Left lung (tissue), 10 donors: Measurements from ENCODE around the gene ORAI3. TPM values are rescaled to one million over a fixed set of nuclear protein-coding genes. Genes with fewer than 3 reads are reported as not detected.

ENCODE experiments used
- ATAC-seq: fragments of 200-7000 bp; cut with Tn5 transposase; one replicate; pipeline ENCODE4 v1.9.1; 2020; ENCODE audit warnings: moderate library complexity
- DNase-seq, 4 donors: peaks; one replicate each; pipeline ENCODE4 v3.0.0-alpha.2; 2013 to 2020
- H3K27ac ChIP-seq, 2 donors: fragments of 200-600 bp; sonication (generic) in 1 of 2; one replicate each; pipeline versions ENCODE4 v1.5.0 to v1.8.0; 2020 to 2021
- H3K27me3 ChIP-seq, 2 donors: fragments of 200-600 bp; sonication (generic) in 1 of 2; one replicate each; pipeline versions ENCODE4 v1.5.0 to v1.8.0; 2020 to 2021
- H3K36me3 ChIP-seq, 2 donors: fragments of 200-600 bp; sonication (generic) in 1 of 2; one replicate each; pipeline versions ENCODE4 v1.5.0 to v1.8.0; 2020 to 2021
- H3K4me1 ChIP-seq, 2 donors: fragments of 200-600 bp; one replicate each; pipeline ENCODE4 v1.8.0; 2021
- H3K4me3 ChIP-seq, 2 donors: fragments of 200-600 bp; sonication (generic) in 1 of 2; one replicate each; pipeline versions ENCODE4 v1.5.0 to v1.8.0; 2020 to 2021; ENCODE audit warnings: mild to moderate bottlenecking in 1 of 2
- H3K9me3 ChIP-seq, 2 donors: fragments of 200-600 bp; sonication (generic) in 1 of 2; one replicate each; pipeline versions ENCODE4 v1.5.0 to v1.8.0; 2020 to 2021
- intact Hi-C, 2 donors: fragments of 100-400 bp; cut with DNase I; formaldehyde crosslinking; loops; one replicate each; pipeline versions ENCODE4 v1.11.2 to v1.14.2; 2022
- polyA plus RNA-seq, 6 donors: library from polyadenylated mRNA; unstranded; fragments of 120-200 nt; gene quantifications; one replicate each; pipeline ENCODE4 v1.2.1, GENCODE V29; 2013; ENCODE audit not compliant: insufficient read length in 6 of 6
- total RNA-seq, 2 donors: library from RNA; stranded (reverse); fragmentation: NEBNext Ultra II Directional; extraction: Animal tissue kit (Norgen Biotek cat#: 25700); gene quantifications; one replicate each; pipeline ENCODE4 v1.2.1, GENCODE V29; 2021
- TF ChIP-seq, protein P1 (sequence below), 2 donors: fragments of 200-600 bp; sonication (generic) in 1 of 2; IDR thresholded peaks; one replicate each; pipeline versions ENCODE4 v1.5.0 to v1.8.0; 2021; ENCODE audit warnings: antibody characterized with exemption in 2 of 2
- donor health status: DM: no; HTN: yes; CAD: no.
- donor health status: DM: no; HTN: no; CAD: no.

Gene ORAI3
- total and polyA plus RNA-seq, 8 donors, result 16.9 to 23.2 (median 18.9) TPM

DNA sequence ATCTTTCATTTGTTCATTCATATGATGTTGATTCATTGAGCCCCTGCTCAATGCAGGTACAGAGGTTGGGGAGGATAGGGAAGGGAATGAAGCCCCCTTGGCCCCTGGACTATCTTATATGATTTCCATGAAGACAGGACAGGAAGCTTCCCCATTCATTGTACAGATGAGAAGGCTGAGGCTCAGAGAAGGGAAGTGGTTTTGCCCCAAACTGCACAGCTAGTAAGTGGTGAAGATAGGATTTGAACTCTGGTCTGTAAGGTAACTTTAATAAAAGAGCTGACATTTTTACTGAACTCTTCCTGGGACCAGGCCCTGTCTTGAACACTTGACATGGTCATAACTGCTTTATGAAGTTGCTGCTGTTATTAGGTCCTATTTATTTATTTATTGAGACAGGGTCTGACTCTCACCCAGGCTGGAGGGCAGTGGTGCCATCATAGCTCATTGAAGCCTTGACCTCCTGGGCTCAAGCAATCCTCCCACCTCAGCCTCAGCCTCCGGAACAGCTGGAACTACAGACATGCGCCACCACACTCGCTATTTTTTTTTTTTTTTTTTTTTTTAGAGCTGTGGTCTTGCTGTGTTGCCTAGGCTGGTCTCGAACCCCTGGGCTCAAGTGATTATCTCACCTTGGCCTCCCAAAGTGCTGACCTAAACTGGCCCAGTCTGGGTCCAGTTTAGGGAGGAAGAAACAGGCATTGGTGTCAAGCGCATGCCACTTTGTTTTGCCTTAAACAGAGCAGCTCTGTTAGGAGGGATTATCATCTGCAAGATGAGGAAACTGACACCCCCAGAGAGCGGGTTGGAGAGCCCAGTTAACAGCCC is 47.5 kb upstream of the ORAI3 start:
- Histone ChIP-seq H3K9me3 (no peaks in the 10 kb centered on the region), H3K36me3 (no peaks in the 10 kb centered on the region), H3K27ac (peak overlapping the region; percentile 93 to 97), H3K4me1 (peaks cover 21 to 45% of the 10 kb centered on the region in 2 donors), H3K4me3 (peak overlapping the region; percentile 28 to 52), H3K27me3 (no peaks in the 10 kb centered on the region)
- no peak for ATAC-seq
- DNase-seq, result no peak
- TF ChIP-seq, protein P1, sequence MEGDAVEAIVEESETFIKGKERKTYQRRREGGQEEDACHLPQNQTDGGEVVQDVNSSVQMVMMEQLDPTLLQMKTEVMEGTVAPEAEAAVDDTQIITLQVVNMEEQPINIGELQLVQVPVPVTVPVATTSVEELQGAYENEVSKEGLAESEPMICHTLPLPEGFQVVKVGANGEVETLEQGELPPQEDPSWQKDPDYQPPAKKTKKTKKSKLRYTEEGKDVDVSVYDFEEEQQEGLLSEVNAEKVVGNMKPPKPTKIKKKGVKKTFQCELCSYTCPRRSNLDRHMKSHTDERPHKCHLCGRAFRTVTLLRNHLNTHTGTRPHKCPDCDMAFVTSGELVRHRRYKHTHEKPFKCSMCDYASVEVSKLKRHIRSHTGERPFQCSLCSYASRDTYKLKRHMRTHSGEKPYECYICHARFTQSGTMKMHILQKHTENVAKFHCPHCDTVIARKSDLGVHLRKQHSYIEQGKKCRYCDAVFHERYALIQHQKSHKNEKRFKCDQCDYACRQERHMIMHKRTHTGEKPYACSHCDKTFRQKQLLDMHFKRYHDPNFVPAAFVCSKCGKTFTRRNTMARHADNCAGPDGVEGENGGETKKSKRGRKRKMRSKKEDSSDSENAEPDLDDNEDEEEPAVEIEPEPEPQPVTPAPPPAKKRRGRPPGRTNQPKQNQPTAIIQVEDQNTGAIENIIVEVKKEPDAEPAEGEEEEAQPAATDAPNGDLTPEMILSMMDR (IDR thresholded peaks at IDR 0.05), result no peak
- intact Hi-C loops, result loop anchor here in 1 of 2 donors (5.0 kb wide), 1 partner anchor 54 kb away; no protein-coding TSS in a partner anchor

DNA sequence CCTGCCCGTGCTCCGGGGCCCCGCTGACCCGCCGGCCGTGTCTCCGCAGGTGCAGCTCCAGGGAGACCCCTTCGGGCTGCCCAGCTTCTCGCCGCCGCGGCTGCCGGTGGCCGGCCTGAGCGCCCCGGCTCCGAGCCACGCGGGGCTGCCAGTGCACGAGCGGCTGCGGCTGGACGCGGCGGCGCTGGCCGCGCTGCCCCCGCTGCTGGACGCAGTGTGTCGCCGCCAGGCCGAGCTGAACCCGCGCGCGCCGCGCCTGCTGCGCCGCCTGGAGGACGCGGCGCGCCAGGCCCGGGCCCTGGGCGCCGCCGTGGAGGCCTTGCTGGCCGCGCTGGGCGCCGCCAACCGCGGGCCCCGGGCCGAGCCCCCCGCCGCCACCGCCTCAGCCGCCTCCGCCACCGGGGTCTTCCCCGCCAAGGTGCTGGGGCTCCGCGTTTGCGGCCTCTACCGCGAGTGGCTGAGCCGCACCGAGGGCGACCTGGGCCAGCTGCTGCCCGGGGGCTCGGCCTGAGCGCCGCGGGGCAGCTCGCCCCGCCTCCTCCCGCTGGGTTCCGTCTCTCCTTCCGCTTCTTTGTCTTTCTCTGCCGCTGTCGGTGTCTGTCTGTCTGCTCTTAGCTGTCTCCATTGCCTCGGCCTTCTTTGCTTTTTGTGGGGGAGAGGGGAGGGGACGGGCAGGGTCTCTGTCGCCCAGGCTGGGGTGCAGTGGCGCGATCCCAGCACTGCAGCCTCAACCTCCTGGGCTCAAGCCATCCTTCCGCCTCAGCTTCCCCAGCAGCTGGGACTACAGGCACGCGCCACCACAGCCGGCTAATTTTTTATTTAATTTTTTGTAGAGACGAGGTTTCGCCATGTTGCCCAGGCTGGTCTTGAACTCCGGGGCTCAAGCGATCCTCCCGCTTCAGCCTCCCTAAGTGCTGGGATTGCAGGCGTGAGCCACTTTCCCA is 46.6 kb upstream of the ORAI3 start:
- DNase-seq, result peak; percentile 73 to 96 (median 76)
- TF ChIP-seq, protein P1 (IDR thresholded peaks at IDR 0.05), result peak; percentile 12 to 40
- intact Hi-C loops, result loop anchor here in 1 of 2 donors (5.0 kb wide), 1 partner anchor 55 kb away; no protein-coding TSS in a partner anchor

DNA sequence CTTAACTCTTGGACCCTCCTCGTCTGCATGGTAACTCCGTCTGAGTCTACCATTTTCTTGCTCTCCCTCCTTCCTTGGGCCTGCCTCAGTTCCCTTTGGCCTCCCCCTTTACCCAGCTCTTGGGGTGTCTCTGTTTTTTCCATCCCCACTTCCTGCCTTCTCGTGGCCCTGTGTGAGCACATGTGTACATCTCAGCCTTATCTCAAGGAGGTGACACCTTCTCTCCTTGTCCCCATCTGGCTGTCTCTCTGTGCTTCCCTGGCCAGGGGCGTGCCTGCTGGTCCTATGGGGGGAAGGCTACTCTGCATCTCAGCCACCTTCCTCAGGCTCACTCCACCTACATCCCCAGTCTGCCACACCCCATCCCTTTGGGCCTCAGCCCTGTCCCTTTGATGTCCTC is 45.9 kb upstream of the ORAI3 start:
- H3K4me1 ChIP-seq, result peaks cover 17 to 34% of the 10 kb centered on the region in 2 donors
- H3K9me3 ChIP-seq, result no peaks in the 10 kb centered on the region
- no peak for ATAC-seq
- TF ChIP-seq, protein P1 (IDR thresholded peaks at IDR 0.05), result no peak
- no peaks in the 10 kb centered on the region for H3K36me3 ChIP-seq
- no peaks in the 10 kb centered on the region for H3K27me3 ChIP-seq
- intact Hi-C loops, result loop anchor here in 1 of 2 donors (5.0 kb wide), 1 partner anchor 56 kb away; no protein-coding TSS in a partner anchor
- H3K4me3 ChIP-seq, result peak overlapping the region; percentile 28 to 52
- peak overlapping the region; percentile 93 to 97 for H3K27ac ChIP-seq
- no peak for DNase-seq

More for the DNA sequence above, 46.6 kb upstream of the ORAI3 start:
- Histone ChIP-seq H3K27ac (peak overlapping the region; percentile 93 to 97), H3K4me3 (peak overlapping the region; percentile 28 to 52), H3K36me3 (no peaks in the 10 kb centered on the region), H3K4me1 (peaks cover 19 to 38% of the 10 kb centered on the region in 2 donors), H3K27me3 (no peaks in the 10 kb centered on the region), H3K9me3 (no peaks in the 10 kb centered on the region)
- peak; percentile 93 for ATAC-seq

DNA sequence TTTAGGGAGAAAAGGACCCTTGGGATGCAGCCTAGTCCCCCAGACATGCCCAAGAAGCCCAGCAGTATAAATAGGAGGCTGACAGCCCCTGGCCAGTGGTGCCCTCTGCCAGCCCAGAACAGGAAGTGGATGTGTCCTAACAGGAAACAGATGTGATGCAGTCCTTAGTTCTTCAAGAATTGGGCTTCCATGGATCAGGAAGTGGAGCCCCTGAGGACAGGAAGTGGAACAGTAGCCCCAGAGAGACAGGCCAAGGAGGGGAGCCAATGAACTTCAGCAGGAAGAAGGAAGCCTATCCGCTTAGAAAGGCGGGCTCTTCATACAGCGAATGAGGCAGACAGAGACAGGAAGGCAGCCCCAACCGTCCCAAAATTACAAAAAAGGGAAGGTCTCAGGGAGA is 45.3 kb upstream of the ORAI3 start:
- H3K27me3 ChIP-seq, result no peaks in the 10 kb centered on the region
- no peaks in the 10 kb centered on the region for H3K9me3 ChIP-seq
- H3K4me1 ChIP-seq, result peaks cover 17 to 34% of the 10 kb centered on the region in 2 donors
- peak; percentile 46 for ATAC-seq
- H3K27ac ChIP-seq, result peak overlapping the region; percentile 93 to 97
- peak overlapping the region in 1 of 2 donors; percentile 1 for H3K4me3 ChIP-seq
- intact Hi-C loops, result loop anchor here in 1 of 2 donors (5.0 kb wide), 1 partner anchor 56 kb away; no protein-coding TSS in a partner anchor
- TF ChIP-seq, protein P1 (IDR thresholded peaks at IDR 0.05), result no peak
- DNase-seq, result peak in 1 of 4 donors; percentile 49
- H3K36me3 ChIP-seq, result no peaks in the 10 kb centered on the region
